Endothelial cell of umbilical vein (primary cell): ENCODE results near the gene OMA1.

Experiments used
- EZH2 ChIP-seq: IDR thresholded peaks from 2 replicates; pipeline ENCODE4 v1.6.1; 2012; ENCODE audit warnings: borderline replicate concordance, low read depth, mild to moderate bottlenecking, moderate library complexity, low read length, inconsistent platforms; ENCODE audit not compliant: severe bottlenecking
- JUN ChIP-seq: IDR thresholded peaks from 2 replicates; pipeline ENCODE4 v1.6.1; 2011; ENCODE audit warnings: borderline replicate concordance, low read depth; ENCODE audit not compliant: insufficient read length, insufficient read depth
- TF ChIP-seq, protein P1 (sequence below), 2 donors: IDR thresholded peaks; 1 replicate in 1 of 2; 2 replicates in 1 of 2; pipeline ENCODE4 v1.5.1; 2011; ENCODE audit warnings: low read length in 2 of 2, mild to moderate bottlenecking in 2 of 2, moderate library complexity in 2 of 2, control low read depth in 1 of 2, inconsistent platforms in 1 of 2, low read depth in 1 of 2; ENCODE audit not compliant: insufficient read depth in 1 of 2; ENCODE audit errors: extremely low read depth in 1 of 2

DNA sequence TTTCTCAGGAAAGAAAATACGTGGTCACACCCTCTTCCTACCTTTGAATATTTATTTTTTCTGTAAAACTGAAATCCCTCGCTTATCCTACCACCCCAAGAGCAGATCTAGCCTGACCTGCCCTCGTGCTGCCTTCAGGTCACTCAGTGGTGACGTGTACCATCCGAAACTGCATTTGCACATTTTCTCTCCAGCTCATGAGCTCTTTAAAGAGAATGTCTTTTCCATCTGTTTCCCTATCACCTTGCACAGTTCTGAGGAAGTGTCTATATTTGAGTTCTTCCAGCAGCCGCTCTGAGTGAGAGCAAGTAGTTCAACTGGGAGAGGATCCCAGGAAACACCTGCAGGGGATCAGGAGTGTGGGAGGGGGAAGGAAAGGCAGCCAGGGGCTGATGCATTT is 91.7 kb downstream of the OMA1 start:
- TF ChIP-seq, protein P1, sequence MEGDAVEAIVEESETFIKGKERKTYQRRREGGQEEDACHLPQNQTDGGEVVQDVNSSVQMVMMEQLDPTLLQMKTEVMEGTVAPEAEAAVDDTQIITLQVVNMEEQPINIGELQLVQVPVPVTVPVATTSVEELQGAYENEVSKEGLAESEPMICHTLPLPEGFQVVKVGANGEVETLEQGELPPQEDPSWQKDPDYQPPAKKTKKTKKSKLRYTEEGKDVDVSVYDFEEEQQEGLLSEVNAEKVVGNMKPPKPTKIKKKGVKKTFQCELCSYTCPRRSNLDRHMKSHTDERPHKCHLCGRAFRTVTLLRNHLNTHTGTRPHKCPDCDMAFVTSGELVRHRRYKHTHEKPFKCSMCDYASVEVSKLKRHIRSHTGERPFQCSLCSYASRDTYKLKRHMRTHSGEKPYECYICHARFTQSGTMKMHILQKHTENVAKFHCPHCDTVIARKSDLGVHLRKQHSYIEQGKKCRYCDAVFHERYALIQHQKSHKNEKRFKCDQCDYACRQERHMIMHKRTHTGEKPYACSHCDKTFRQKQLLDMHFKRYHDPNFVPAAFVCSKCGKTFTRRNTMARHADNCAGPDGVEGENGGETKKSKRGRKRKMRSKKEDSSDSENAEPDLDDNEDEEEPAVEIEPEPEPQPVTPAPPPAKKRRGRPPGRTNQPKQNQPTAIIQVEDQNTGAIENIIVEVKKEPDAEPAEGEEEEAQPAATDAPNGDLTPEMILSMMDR (IDR thresholded peaks at IDR 0.05; ENCODE audit: extremely low read depth in 1 of 2, insufficient read depth in 1 of 2, low read depth in 1 of 2, low read length in 2 of 2) = no peak
- TF ChIP-seq EZH2 (no peak), JUN (no peak)
